Mesendoderm (in vitro differentiated cells): ENCODE results near the gene SPACA5.
A peak's percentile ranks its signal among the peaks of the same experiment; 100 is the strongest.
"Not testable (repeated sequence)": the region's sequence is repeated elsewhere in the genome, so short reads cannot be mapped to it uniquely, and the experiment has no call there.

ENCODE experiments used
- DNase-seq: peaks from one replicate; pipeline ENCODE4 v3.0.0; 2013
- H2AK5ac ChIP-seq: 2 replicates; pipeline ENCODE4 v1.6.1; 2013; ENCODE audit warnings: low read length, inconsistent platforms
- H2BK120ac ChIP-seq: 2 replicates; pipeline ENCODE4 v1.6.1; 2013; ENCODE audit warnings: low read depth, mild to moderate bottlenecking, low read length, moderate library complexity, mixed read lengths
- H2BK15ac ChIP-seq: replicated peaks from 2 replicates; pipeline ENCODE4 v1.6.1; 2013; ENCODE audit warnings: low read depth, mild to moderate bottlenecking, moderate library complexity
- H2BK5ac ChIP-seq: 2 replicates; pipeline ENCODE4 v1.6.1; 2013; ENCODE audit warnings: low read length, inconsistent platforms
- H3K18ac ChIP-seq: 2 replicates; pipeline ENCODE4 v1.6.1; 2013; ENCODE audit warnings: mild to moderate bottlenecking, low read length, mixed read lengths
- H3K23ac ChIP-seq: one replicate; pipeline ENCODE4 v1.6.1; 2013; ENCODE audit warnings: low read length
- H3K27ac ChIP-seq: 2 replicates; pipeline ENCODE4 v1.5.1; 2013; ENCODE audit warnings: low read depth, mild to moderate bottlenecking, inconsistent platforms, low read length, moderate library complexity
- H3K27me3 ChIP-seq: 2 replicates; pipeline ENCODE4 v1.6.1; 2013; ENCODE audit warnings: low read length, control low read depth, mild to moderate bottlenecking, inconsistent platforms; ENCODE audit not compliant: insufficient read depth, poor library complexity
- H3K36me3 ChIP-seq: 2 replicates; pipeline ENCODE4 v1.6.1; 2013; ENCODE audit warnings: low read length, inconsistent platforms; ENCODE audit not compliant: control insufficient read depth, insufficient read depth
- H3K4ac ChIP-seq: one replicate; pipeline ENCODE4 v1.6.1; 2013; ENCODE audit warnings: low read depth, mild to moderate bottlenecking, low read length, moderate library complexity
- H3K4me1 ChIP-seq: 2 replicates; pipeline ENCODE4 v1.6.1; 2013; ENCODE audit warnings: low read depth, low read length, inconsistent platforms; ENCODE audit not compliant: control insufficient read depth
- H3K4me2 ChIP-seq: 2 replicates; pipeline ENCODE4 v1.6.1; 2013; ENCODE audit warnings: low read length
- H3K4me3 ChIP-seq: 2 replicates; pipeline ENCODE4 v1.5.1; 2013; ENCODE audit warnings: mild to moderate bottlenecking, low read length
- H3K56ac ChIP-seq: one replicate; pipeline ENCODE4 v1.6.1; 2013; ENCODE audit warnings: low read length
- H3K79me1 ChIP-seq: 2 replicates; pipeline ENCODE4 v1.6.1; 2013; ENCODE audit warnings: low read length, inconsistent platforms
- H3K79me2 ChIP-seq: 2 replicates; pipeline ENCODE4 v1.6.1; 2013; ENCODE audit warnings: mild to moderate bottlenecking, low read length; ENCODE audit not compliant: control insufficient read depth, insufficient read depth
- H3K9ac ChIP-seq: 2 replicates; pipeline ENCODE4 v1.6.1; 2013; ENCODE audit warnings: low read length, inconsistent platforms
- H4K5ac ChIP-seq: one replicate; pipeline ENCODE4 v1.6.1; 2013; ENCODE audit warnings: low read length
- H4K8ac ChIP-seq: one replicate; pipeline ENCODE4 v1.6.1; 2013; ENCODE audit warnings: low read depth, mild to moderate bottlenecking, control low read depth, low read length, moderate library complexity
- WGBS: extraction: QIAGEN DNeasy Blood & Tissue Kit; methylation state at CpG from one replicate; pipeline ENCODE4 v1.1.7; 2013; ENCODE audit warnings: low lambda C conversion rate, missing lambda C conversion rate; ENCODE audit not compliant: insufficient coverage; ENCODE audit errors: extremely low coverage; 5-methylcytosine and 5-hydroxymethylcytosine counted together

The SPACA5 gene

GRCh38 chrX:48001260-48001659 lies 5.5 kb upstream of the SPACA5 start:
- Histone ChIP-seq H4K5ac (no peak overlapping the region), H2BK5ac (no peak overlapping the region), H3K56ac (no peak overlapping the region), H3K9ac (no peak overlapping the region), H2AK5ac (no peak overlapping the region), H3K4me1 (no peaks in the 10 kb centered on the region), H3K27me3 (no peaks in the 10 kb centered on the region), H3K36me3 (no peaks in the 10 kb centered on the region), H3K27ac (no peak overlapping the region), H4K8ac (no peak overlapping the region), H3K4ac (no peak overlapping the region), H3K4me2 (no peak overlapping the region), H2BK120ac (no peak overlapping the region), H3K79me1 (no peaks in the 10 kb centered on the region), H3K23ac (no peak overlapping the region), H3K4me3 (no peak overlapping the region), H3K79me2 (no peaks in the 10 kb centered on the region), H3K18ac (no peak overlapping the region), H2BK15ac (no peak overlapping the region)
- no peak for DNase-seq
- WGBS, result no CpG with 5 or more reads among the region's 3 CpGs

- no peaks in the 10 kb centered on the region for H3K79me1 ChIP-seq
- H3K36me3 ChIP-seq, result no peaks in the 10 kb centered on the region
- H2BK5ac ChIP-seq, result no peak overlapping the region
- no peak overlapping the region for H2AK5ac ChIP-seq
- H4K5ac ChIP-seq, result no peak overlapping the region
- H3K56ac ChIP-seq, result peak overlapping the region; percentile 42
- no peak overlapping the region for H3K4me2 ChIP-seq
- H3K79me2 ChIP-seq, result no peaks in the 10 kb centered on the region
- H3K18ac ChIP-seq, result no peak overlapping the region
- H3K4me1 ChIP-seq, result no peaks in the 10 kb centered on the region
- no peak for DNase-seq
- H3K23ac ChIP-seq, result no peak overlapping the region
- no peak overlapping the region for H3K4ac ChIP-seq
- H2BK120ac ChIP-seq, result no peak overlapping the region
- no peak overlapping the region for H3K9ac ChIP-seq
- H3K27ac ChIP-seq, result no peak overlapping the region
- H2BK15ac ChIP-seq, result no peak overlapping the region
- no peak overlapping the region for H3K4me3 ChIP-seq
- no CpG with 5 or more reads among the region's 3 CpGs for WGBS
- no peaks in the 10 kb centered on the region for H3K27me3 ChIP-seq
- no peak overlapping the region for H4K8ac ChIP-seq
Measured at GRCh38 chrX:48002319-48002718, 4.5 kb upstream of the SPACA5 start.

GRCh38 chrX:48002929-48003328 lies 3.9 kb upstream of the SPACA5 start:
- no peak overlapping the region for H2AK5ac ChIP-seq
- H3K36me3 ChIP-seq, result no peaks in the 10 kb centered on the region
- no peaks in the 10 kb centered on the region for H3K27me3 ChIP-seq
- no peak overlapping the region for H3K56ac ChIP-seq
- no peak overlapping the region for H3K27ac ChIP-seq
- H3K79me1 ChIP-seq, result no peaks in the 10 kb centered on the region
- no peak overlapping the region for H4K5ac ChIP-seq
- no peak overlapping the region for H3K4ac ChIP-seq
- no peaks in the 10 kb centered on the region for H3K4me1 ChIP-seq
- no peak overlapping the region for H3K23ac ChIP-seq
- no peak overlapping the region for H3K9ac ChIP-seq
- H3K4me3 ChIP-seq, result no peak overlapping the region
- WGBS, result no CpG with 5 or more reads among the region's 7 CpGs
- no peak overlapping the region for H3K18ac ChIP-seq
- no peak overlapping the region for H2BK5ac ChIP-seq
- H3K79me2 ChIP-seq, result no peaks in the 10 kb centered on the region
- no peak for DNase-seq
- H2BK15ac ChIP-seq, result no peak overlapping the region
- H3K4me2 ChIP-seq, result no peak overlapping the region
- H2BK120ac ChIP-seq, result no peak overlapping the region
- no peak overlapping the region for H4K8ac ChIP-seq

- H2BK5ac ChIP-seq, result no peak overlapping the region
- H3K9ac ChIP-seq, result peak overlapping the region; percentile 76
- H3K79me1 ChIP-seq, result no peaks in the 10 kb centered on the region
- peak overlapping the region; percentile 40 for H3K4me2 ChIP-seq
- H3K27me3 ChIP-seq, result no peaks in the 10 kb centered on the region
- WGBS, result no CpG with 5 or more reads among the region's 18 CpGs
- no peaks in the 10 kb centered on the region for H3K36me3 ChIP-seq
- H3K4me3 ChIP-seq, result peak overlapping the region; percentile 85
- H2BK15ac ChIP-seq, result no peak overlapping the region
- H3K23ac ChIP-seq, result no peak overlapping the region
- H2AK5ac ChIP-seq, result no peak overlapping the region
- H3K4ac ChIP-seq, result no peak overlapping the region
- H3K27ac ChIP-seq, result no peak overlapping the region
- H3K18ac ChIP-seq, result peak overlapping the region; percentile 12
- no peaks in the 10 kb centered on the region for H3K79me2 ChIP-seq
- H3K56ac ChIP-seq, result peak overlapping the region; percentile 83
- H3K4me1 ChIP-seq, result no peaks in the 10 kb centered on the region
- no peak for DNase-seq
- H4K8ac ChIP-seq, result no peak overlapping the region
- no peak overlapping the region for H4K5ac ChIP-seq
- H2BK120ac ChIP-seq, result no peak overlapping the region
Measured at GRCh38 chrX:48003367-48003757, 3.4 kb upstream of the SPACA5 start.

- H3K23ac ChIP-seq, result no peak within 1 kb of the TSS
- no peak within 1 kb of the TSS for H4K8ac ChIP-seq
- DNase-seq, result peak; percentile 95
- H3K18ac ChIP-seq, result peak within 1 kb of the TSS; percentile 12
- no peak within 1 kb of the TSS for H2AK5ac ChIP-seq
- no peak within 1 kb of the TSS for H2BK5ac ChIP-seq
- no CpG with 5 or more reads among the region's 34 CpGs for WGBS
- peak within 1 kb of the TSS; percentile 76 for H3K9ac ChIP-seq
- no peaks in the 10 kb centered on the region for H3K36me3 ChIP-seq
- no peak within 1 kb of the TSS for H4K5ac ChIP-seq
- H3K56ac ChIP-seq, result peak within 1 kb of the TSS; percentile 83
- H2BK15ac ChIP-seq, result no peak within 1 kb of the TSS
- no peak within 1 kb of the TSS for H3K27ac ChIP-seq
- H3K4me3 ChIP-seq, result peak within 1 kb of the TSS; percentile 85
- no peak within 1 kb of the TSS for H3K4ac ChIP-seq
- H3K4me1 ChIP-seq, result no peaks in the 10 kb centered on the region
- no peaks in the 10 kb centered on the region for H3K79me2 ChIP-seq
- H3K4me2 ChIP-seq, result peak within 1 kb of the TSS; percentile 40
- no peaks in the 10 kb centered on the region for H3K27me3 ChIP-seq
- no peaks in the 10 kb centered on the region for H3K79me1 ChIP-seq
- no peak within 1 kb of the TSS for H2BK120ac ChIP-seq
Measured at GRCh38 chrX:48003758-48004457, 2.9 kb upstream of the SPACA5 start, which contains the start of gene ZNF182. ZNF182 (minus strand) TSS chrX:48003989; CDS start chrX:48002609, 1,380 bp downstream.

GRCh38 chrX:48009445-48009960 lies 2.7 kb downstream of the SPACA5 start:
- not testable (repeated sequence) for H3K79me2 ChIP-seq, H3K56ac ChIP-seq, DNase-seq, H3K23ac ChIP-seq, H3K27me3 ChIP-seq, H3K4ac ChIP-seq, H3K36me3 ChIP-seq, H3K4me3 ChIP-seq, H3K9ac ChIP-seq, H4K8ac ChIP-seq, H3K27ac ChIP-seq, H2BK120ac ChIP-seq, H3K18ac ChIP-seq, H4K5ac ChIP-seq, H3K4me2 ChIP-seq, H2BK15ac ChIP-seq, H3K4me1 ChIP-seq, H3K79me1 ChIP-seq, H2BK5ac ChIP-seq, H2AK5ac ChIP-seq
- no CpG with 5 or more reads among the region's 2 CpGs for WGBS
